ENCODE results near the gene LRRC28. TPM values are rescaled to one million over a fixed set of nuclear protein-coding genes. Genes with fewer than 3 reads are reported as not detected.

Gene LRRC28
- total and polyA plus RNA-seq, 2 of the 4 experiments (the other 2 are of a cell fraction): 12.7 to 21.1 TPM

GRCh38 chr15:99303907-99304306 lies 52.6 kb downstream of the LRRC28 start:
- 45% methylated on average over 2 of the region's 4 CpGs; no CpG with 5 or more reads in 1 of the 2 experiments for WGBS, 2 experiments (ENCODE audit: extremely low coverage in 2 of 2, insufficient read length in 1 of 2)
- ATAC-seq (ENCODE audit: low read depth): no peak
- H3K27ac ChIP-seq (ENCODE audit: insufficient read depth, low read length): no peak overlapping the region
- no peaks in the 10 kb centered on the region for H3K9me3 ChIP-seq (ENCODE audit: control insufficient read depth, insufficient read depth, low read length)
- intact Hi-C loops (cut with micrococcal nuclease): no loop called here
- no peak overlapping the region for H3K14ac ChIP-seq (replicated peaks; ENCODE audit: low read depth, low read length)
- no peaks in the 10 kb centered on the region for H3K27me3 ChIP-seq (ENCODE audit: control insufficient read depth, insufficient read depth, low read length)
- no peak overlapping the region for H2AK9ac ChIP-seq (replicated peaks; ENCODE audit: low read depth, low read length, poor library complexity)
- no peaks in the 10 kb centered on the region; a peak in 1 of 4 replicates for H3K79me1 ChIP-seq (ENCODE audit: low read depth in 1 of 2, low read length in 2 of 2)
- H2AFZ ChIP-seq (replicated peaks; ENCODE audit: low read length, poor library complexity): no peak overlapping the region
- no peak overlapping the region for H2BK15ac ChIP-seq (ENCODE audit: low read depth, low read length)
- H2BK20ac ChIP-seq (ENCODE audit: low read depth, low read length): no peak overlapping the region
- no peak overlapping the region for H2AK5ac ChIP-seq (ENCODE audit: low read depth, low read length)
- H3K9me1 ChIP-seq (ENCODE audit: insufficient read depth, low read length): peaks cover 4% of the 10 kb centered on the region; the same call in 1 of the 2 replicates
- DNase-seq: no peak
- H3K4me3 ChIP-seq (ENCODE audit: insufficient read depth, low read depth, low read length): no peak overlapping the region
- in situ Hi-C loops (cut with MboI; ENCODE audit: low sequenced_read_pairs): no loop called here
- no peak overlapping the region for H3K4ac ChIP-seq (ENCODE audit: low read depth, low read length)
- ChIA-PET CTCF (interaction anchor here (0.6 kb wide), 1 partner anchor 17 kb away, joined by 5 read pairs; no protein-coding TSS in a partner anchor), POLR2A (ENCODE audit: unreplicated experiment) (no interaction called here)
- peaks cover 5% of the 10 kb centered on the region for H3K4me1 ChIP-seq (ENCODE audit: control insufficient read depth, insufficient read depth, low read length)
- H4K8ac ChIP-seq (ENCODE audit: low read depth in 2 of 2, low read length in 2 of 2): no peak overlapping the region
- H3K23ac ChIP-seq (ENCODE audit: low read depth, low read length): no peak overlapping the region
- H4K20me1 ChIP-seq (ENCODE audit: insufficient read depth, low read length): no peaks in the 10 kb centered on the region
- H4K91ac ChIP-seq (ENCODE audit: insufficient read depth, low read depth, low read length): no peak overlapping the region
- no TSS peak for BruUV-seq (replicated peaks)
- H3K9ac ChIP-seq (ENCODE audit: low read depth, low read length): no peak overlapping the region
- H3K36me3 ChIP-seq (ENCODE audit: control insufficient read depth, insufficient read depth, low read length): no peaks in the 10 kb centered on the region
- H3K18ac ChIP-seq (ENCODE audit: low read depth, low read length): no peak overlapping the region
- no peak for TF ChIP-seq MXI1 (IDR thresholded peaks at IDR 0.05; ENCODE audit: borderline replicate concordance, low read depth, low read length)
- no peak for TF ChIP-seq NFE2L2 (IDR thresholded peaks at IDR 0.05; ENCODE audit: low read depth, low read length)
- no peak for TF ChIP-seq USF2 (IDR thresholded peaks at IDR 0.05; ENCODE audit: low read depth, low read length)
- no peak for TF ChIP-seq SMC3 (IDR thresholded peaks at IDR 0.05; ENCODE audit: low read depth, low read length)
- TF ChIP-seq ELK1 (IDR thresholded peaks at IDR 0.05; ENCODE audit: borderline replicate concordance, low read depth, low read length): no peak
- no peak for TF ChIP-seq MAZ (IDR thresholded peaks at IDR 0.05; ENCODE audit: borderline replicate concordance, low read depth, low read length)
- no peak for TF ChIP-seq MAFK (IDR thresholded peaks at IDR 0.05; ENCODE audit: low read depth, low read length)
- TF ChIP-seq RFX5 (IDR thresholded peaks at IDR 0.05; ENCODE audit: low read depth, low read length): no peak
- no peak for TF ChIP-seq RCOR1 (IDR thresholded peaks at IDR 0.05; ENCODE audit: insufficient replicate concordance, low read length)
- TF ChIP-seq FOS (IDR thresholded peaks at IDR 0.05; ENCODE audit: low read depth, low read length): no peak
- TF ChIP-seq POLR2A (IDR thresholded peaks at IDR 0.05; ENCODE audit: low read depth, low read length): no peak
- no peak for TF ChIP-seq CHD1 (IDR thresholded peaks at IDR 0.05; ENCODE audit: low read depth, low read length)
- no peak overlapping the region for H3K56ac ChIP-seq (ENCODE audit: extremely low read depth, insufficient read depth, low read length)
- no peak overlapping the region for H2BK5ac ChIP-seq (ENCODE audit: low read depth, low read length, poor library complexity, severe bottlenecking)
- H3K4me2 ChIP-seq (ENCODE audit: low read depth, low read length): no peak overlapping the region
- no peak overlapping the region for H4K5ac ChIP-seq (ENCODE audit: low read depth, low read length)
- dilution Hi-C loops (cut with HindIII; ENCODE audit: low sequenced_read_pairs, unreplicated experiment): no loop called here
- H2BK120ac ChIP-seq (ENCODE audit: low read depth, low read length): no peak overlapping the region
